IMR-90 (cell line): ENCODE results near the gene DUSP2. TPM values are rescaled to one million over a fixed set of nuclear protein-coding genes. Genes with fewer than 3 reads are reported as not detected.

ENCODE experiments used
- ATAC-seq: fragments of 200-7000 bp; cut with Tn5 transposase; 2 replicates; pipeline ENCODE4 v1.9.1; 2020; ENCODE audit warnings: low read depth, mild to moderate bottlenecking, moderate library complexity
- BruUV-seq: library from RNA; stranded (reverse); fragments of 400-500 nt; replicated peaks from 2 replicates; lab custom pipeline; 2021; lab: Mats Ljungman, UMichigan
- CTCF ChIA-PET: fragments of 300-600 bp; formaldehyde crosslinking; extraction: SDS; loops from one replicate; lab custom pipeline; 2021; ENCODE audit warnings: antibody characterized with exemption; lab: Yijun Ruan, JAX
- POLR2A ChIA-PET: fragments of 300-600 bp; sonication (Branson Sonifier 250); formaldehyde crosslinking; loops from one replicate; lab custom pipeline; 2022; ENCODE audit warnings: antibody characterized with exemption; ENCODE audit not compliant: unreplicated experiment; lab: Charles Lee
- DNase-seq: peaks from one replicate; pipeline ENCODE4 v3.0.0; 2013
- H2AFZ ChIP-seq: replicated peaks from 2 replicates; pipeline ENCODE3; 2013; ENCODE audit warnings: low read length, mild to moderate bottlenecking; ENCODE audit not compliant: poor library complexity
- H2AK5ac ChIP-seq: 2 replicates; pipeline ENCODE4 v1.6.1; 2013; ENCODE audit warnings: low read depth, low read length, inconsistent platforms
- H2AK9ac ChIP-seq: replicated peaks from 2 replicates; pipeline ENCODE3; 2013; ENCODE audit warnings: mild to moderate bottlenecking, low read depth, low read length, moderate library complexity; ENCODE audit not compliant: poor library complexity
- H2BK120ac ChIP-seq: 2 replicates; pipeline ENCODE4 v1.6.1; 2013; ENCODE audit warnings: low read depth, low read length, inconsistent platforms
- H2BK15ac ChIP-seq: 3 replicates; pipeline ENCODE4 v1.6.1; 2013; ENCODE audit warnings: low read depth, low read length, inconsistent platforms
- H2BK20ac ChIP-seq: 2 replicates; pipeline ENCODE4 v1.6.1; 2013; ENCODE audit warnings: low read depth, mild to moderate bottlenecking, inconsistent platforms, low read length, moderate library complexity
- H2BK5ac ChIP-seq: 2 replicates; pipeline ENCODE4 v1.6.1; 2013; ENCODE audit warnings: mild to moderate bottlenecking, low read depth, low read length, inconsistent platforms; ENCODE audit not compliant: poor library complexity, severe bottlenecking
- H3K14ac ChIP-seq: replicated peaks from 2 replicates; pipeline ENCODE4 v1.6.1; 2013; ENCODE audit warnings: low read depth, low read length, inconsistent platforms
- H3K18ac ChIP-seq: 2 replicates; pipeline ENCODE4 v1.6.1; 2013; ENCODE audit warnings: low read depth, low read length, control low read depth
- H3K23ac ChIP-seq: 2 replicates; pipeline ENCODE4 v1.6.1; 2013; ENCODE audit warnings: low read depth, low read length, inconsistent platforms
- H3K27ac ChIP-seq: 2 replicates; pipeline ENCODE4 v1.5.1; 2013; ENCODE audit warnings: mild to moderate bottlenecking, control low read depth, low read length; ENCODE audit not compliant: insufficient read depth
- H3K27me3 ChIP-seq: 2 replicates; pipeline ENCODE4 v1.6.1; 2013; ENCODE audit warnings: low read length; ENCODE audit not compliant: control insufficient read depth, insufficient read depth
- H3K36me3 ChIP-seq: 2 replicates; pipeline ENCODE4 v1.6.1; 2013; ENCODE audit warnings: low read length, mixed read lengths; ENCODE audit not compliant: control insufficient read depth, insufficient read depth
- H3K4ac ChIP-seq: 2 replicates; pipeline ENCODE4 v1.6.1; 2013; ENCODE audit warnings: low read depth, low read length, inconsistent platforms
- H3K4me1 ChIP-seq: 2 replicates; pipeline ENCODE4 v1.6.1; 2013; ENCODE audit warnings: low read length, mixed read lengths; ENCODE audit not compliant: control insufficient read depth, insufficient read depth
- H3K4me2 ChIP-seq: 2 replicates; pipeline ENCODE4 v1.6.1; 2013; ENCODE audit warnings: low read depth, mild to moderate bottlenecking, control low read depth, low read length, moderate library complexity
- H3K4me3 ChIP-seq: 2 replicates; pipeline ENCODE4 v1.5.1; 2013; ENCODE audit warnings: low read depth, mild to moderate bottlenecking, control low read depth, low read length, moderate library complexity; ENCODE audit not compliant: insufficient read depth
- H3K56ac ChIP-seq: 2 replicates; pipeline ENCODE4 v1.6.1; 2013; ENCODE audit warnings: low read length, inconsistent platforms; ENCODE audit not compliant: insufficient read depth; ENCODE audit errors: extremely low read depth
- H3K79me1 ChIP-seq, 2 experiments: 2 replicates each; pipeline ENCODE4 v1.6.1; 2013; ENCODE audit warnings: low read length in 2 of 2, inconsistent platforms in 1 of 2, low read depth in 1 of 2
- H3K9ac ChIP-seq: 2 replicates; pipeline ENCODE4 v1.6.1; 2013; ENCODE audit warnings: low read depth, low read length, control low read depth
- H3K9me1 ChIP-seq: 2 replicates; pipeline ENCODE4 v1.6.1; 2013; ENCODE audit warnings: low read length, inconsistent platforms; ENCODE audit not compliant: insufficient read depth
- H3K9me3 ChIP-seq: 2 replicates; pipeline ENCODE4 v1.6.1; 2013; ENCODE audit warnings: low read length; ENCODE audit not compliant: control insufficient read depth, insufficient read depth
- H4K20me1 ChIP-seq: 2 replicates; pipeline ENCODE4 v1.6.1; 2013; ENCODE audit warnings: low read length, inconsistent platforms; ENCODE audit not compliant: insufficient read depth
- H4K5ac ChIP-seq: 2 replicates; pipeline ENCODE4 v1.6.1; 2013; ENCODE audit warnings: mild to moderate bottlenecking, low read depth, low read length, control low read depth
- H4K8ac ChIP-seq, 2 experiments: 2 replicates each; pipeline ENCODE4 v1.6.1; 2013; ENCODE audit warnings: low read depth in 2 of 2, low read length in 2 of 2, control low read depth in 1 of 2, inconsistent platforms in 1 of 2
- H4K91ac ChIP-seq: 2 replicates; pipeline ENCODE4 v1.6.1; 2013; ENCODE audit warnings: low read depth, low read length, inconsistent platforms; ENCODE audit not compliant: insufficient read depth
- CEBPB ChIP-seq: IDR thresholded peaks from 2 replicates; pipeline ENCODE4 v1.6.1; 2012; ENCODE audit warnings: low read depth, low read length, improper control_type of control experiment
- CHD1 ChIP-seq: IDR thresholded peaks from 2 replicates; pipeline ENCODE4 v1.6.1; 2012; ENCODE audit warnings: low read depth, low read length, improper control_type of control experiment
- FOS ChIP-seq: fragments of 150-350 bp; IDR thresholded peaks from 2 replicates; pipeline ENCODE4 v1.6.1; 2016; ENCODE audit warnings: low read depth, low read length
- MAZ ChIP-seq: IDR thresholded peaks from 2 replicates; pipeline ENCODE4 v1.6.1; 2012; ENCODE audit warnings: low read depth, mild to moderate bottlenecking, low read length, improper control_type of control experiment, moderate library complexity, borderline replicate concordance
- MXI1 ChIP-seq: IDR thresholded peaks from 2 replicates; pipeline ENCODE4 v1.6.1; 2012; ENCODE audit warnings: low read depth, mild to moderate bottlenecking, low read length, moderate library complexity, borderline replicate concordance
- NFE2L2 ChIP-seq: fragments of 150-350 bp; IDR thresholded peaks from 2 replicates; pipeline ENCODE4 v1.6.1; 2016; ENCODE audit warnings: low read depth, mild to moderate bottlenecking, low read length
- RAD21 ChIP-seq: IDR thresholded peaks from 2 replicates; pipeline ENCODE4 v1.6.1; 2012; ENCODE audit warnings: low read length, improper control_type of control experiment
- RCOR1 ChIP-seq: IDR thresholded peaks from 2 replicates; pipeline ENCODE4 v1.6.1; 2012; ENCODE audit warnings: mild to moderate bottlenecking, low read length, improper control_type of control experiment; ENCODE audit not compliant: insufficient replicate concordance
- RFX5 ChIP-seq: IDR thresholded peaks from 2 replicates; pipeline ENCODE4 v1.8.0; 2012; ENCODE audit warnings: low read depth, mild to moderate bottlenecking, low read length, moderate library complexity
- SMC3 ChIP-seq: fragments of 150-350 bp; IDR thresholded peaks from 2 replicates; pipeline ENCODE4 v1.6.1; 2016; ENCODE audit warnings: low read depth, mild to moderate bottlenecking, antibody characterized with exemption, low read length, moderate library complexity
- WGBS, 2 experiments: methylation state at CpG; one replicate each; pipeline versions ENCODE4 v1.1.5 to v1.1.7; 2013; ENCODE audit warnings: missing lambda C conversion rate in 2 of 2; ENCODE audit not compliant: insufficient read length in 1 of 2; ENCODE audit errors: extremely low coverage in 2 of 2; 5-methylcytosine and 5-hydroxymethylcytosine counted together
- dilution Hi-C: fragments of 300-500 bp; cut with HindIII; formaldehyde crosslinking; loops from one replicate; pipeline ENCODE4 v1.14.3; 2018; ENCODE audit warnings: low sequenced_read_pairs; ENCODE audit not compliant: unreplicated experiment
- in situ Hi-C: fragments of 300-500 bp; cut with MboI; formaldehyde crosslinking; loops from 3 replicates; pipeline ENCODE4 v1.14.3; 2019; ENCODE audit warnings: low sequenced_read_pairs, inconsistent platforms, mixed read lengths
- intact Hi-C: fragments of 100-400 bp; cut with micrococcal nuclease; formaldehyde crosslinking; loops from 2 replicates; pipeline ENCODE4 v1.10.0; 2022
- polyA plus RNA-seq, 3 experiments: library from polyadenylated mRNA; depleted of rRNA; stranded (reverse); fragments of >200 nt; gene quantifications; 2 replicates each; pipeline ENCODE4 v1.2.3, GENCODE V29; 2012; ENCODE audit warnings: low replicate concordance in 1 of 3
- total RNA-seq: library from RNA; depleted of rRNA; stranded (reverse); fragments of >200 nt; gene quantifications from 2 replicates; pipeline ENCODE4 v1.2.3, GENCODE V29; 2012
- TF ChIP-seq, protein P1 (sequence below): fragments of 150-350 bp; IDR thresholded peaks from 2 replicates; pipeline ENCODE4 v1.6.1; 2017; ENCODE audit warnings: mild to moderate bottlenecking, antibody characterized with exemption, low read length, low read depth
- TF ChIP-seq, protein P2 (sequence below): fragments of 150-350 bp; IDR thresholded peaks from 2 replicates; pipeline ENCODE4 v1.6.1; 2016; ENCODE audit warnings: low read depth, mild to moderate bottlenecking, low read length, moderate library complexity, borderline replicate concordance
- TF ChIP-seq, protein P3 (sequence below): conservative IDR thresholded peaks from 2 replicates; pipeline ENCODE4 v1.5.1; 2012; ENCODE audit warnings: mild to moderate bottlenecking, low read depth, low read length, improper control_type of control experiment

The DUSP2 gene
- total and polyA plus RNA-seq, 2 of the 4 experiments (the other 2 are of a cell fraction), result 1.8 to 3.8 TPM

DNA sequence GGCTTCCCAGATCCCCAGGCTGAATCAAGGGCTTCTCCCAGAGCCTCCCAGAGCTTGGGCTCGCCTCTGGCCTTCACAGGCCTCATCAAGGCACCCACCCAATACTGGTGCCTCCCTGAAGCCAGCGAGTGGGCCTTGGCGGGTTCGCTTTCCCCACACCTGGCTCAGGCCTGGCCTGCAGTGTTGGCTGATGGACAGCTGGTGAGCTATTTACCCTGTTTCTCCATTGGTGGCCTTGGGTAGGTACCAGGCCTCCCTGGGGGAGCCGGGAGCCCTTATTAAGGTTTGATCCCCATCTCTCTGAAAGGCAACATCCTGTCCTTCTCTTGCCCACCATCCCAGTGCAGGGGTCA lies 18.2 kb upstream of the DUSP2 start:
- in situ Hi-C loops, result no loop called here

More for the DNA sequence above, 18.2 kb upstream of the DUSP2 start:
- no peaks in the 10 kb centered on the region for H4K20me1 ChIP-seq
- no peak overlapping the region for H2AFZ ChIP-seq
- peaks cover 7% of the 10 kb centered on the region; the same call in 1 of the 2 replicates for H3K27me3 ChIP-seq
- no peak overlapping the region for H4K91ac ChIP-seq
- DNase-seq (no peak), ATAC-seq (no peak)
- CTCF ChIA-PET, result interaction anchor here (1.5 kb wide), 1 partner anchor 11 kb away, joined by 5 read pairs; no protein-coding TSS in a partner anchor
- no peak overlapping the region for H3K4ac ChIP-seq
- H3K4me3 ChIP-seq, result no peak overlapping the region
- no CpG with 5 or more reads among the region's 5 CpGs for WGBS, 2 experiments
- no peaks in the 10 kb centered on the region for H3K9me1 ChIP-seq
- H3K4me2 ChIP-seq, result no peak overlapping the region
- no peak overlapping the region for H3K18ac ChIP-seq
- H2BK15ac ChIP-seq, result no peak overlapping the region
- H4K5ac ChIP-seq, result no peak overlapping the region
- no peak overlapping the region for H3K14ac ChIP-seq
- H3K56ac ChIP-seq, result no peak overlapping the region
- no peak overlapping the region for H4K8ac ChIP-seq
- no peak overlapping the region for H3K9ac ChIP-seq
- TF ChIP-seq, protein P1, sequence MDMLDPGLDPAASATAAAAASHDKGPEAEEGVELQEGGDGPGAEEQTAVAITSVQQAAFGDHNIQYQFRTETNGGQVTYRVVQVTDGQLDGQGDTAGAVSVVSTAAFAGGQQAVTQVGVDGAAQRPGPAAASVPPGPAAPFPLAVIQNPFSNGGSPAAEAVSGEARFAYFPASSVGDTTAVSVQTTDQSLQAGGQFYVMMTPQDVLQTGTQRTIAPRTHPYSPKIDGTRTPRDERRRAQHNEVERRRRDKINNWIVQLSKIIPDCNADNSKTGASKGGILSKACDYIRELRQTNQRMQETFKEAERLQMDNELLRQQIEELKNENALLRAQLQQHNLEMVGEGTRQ, result no peak
- TF ChIP-seq CHD1 (no peak), CEBPB (no peak), RCOR1 (no peak), MAZ (no peak), RFX5 (no peak), MXI1 (no peak), NFE2L2 (no peak), SMC3 (no peak), RAD21 (no peak), FOS (no peak)
- TF ChIP-seq, protein P2, sequence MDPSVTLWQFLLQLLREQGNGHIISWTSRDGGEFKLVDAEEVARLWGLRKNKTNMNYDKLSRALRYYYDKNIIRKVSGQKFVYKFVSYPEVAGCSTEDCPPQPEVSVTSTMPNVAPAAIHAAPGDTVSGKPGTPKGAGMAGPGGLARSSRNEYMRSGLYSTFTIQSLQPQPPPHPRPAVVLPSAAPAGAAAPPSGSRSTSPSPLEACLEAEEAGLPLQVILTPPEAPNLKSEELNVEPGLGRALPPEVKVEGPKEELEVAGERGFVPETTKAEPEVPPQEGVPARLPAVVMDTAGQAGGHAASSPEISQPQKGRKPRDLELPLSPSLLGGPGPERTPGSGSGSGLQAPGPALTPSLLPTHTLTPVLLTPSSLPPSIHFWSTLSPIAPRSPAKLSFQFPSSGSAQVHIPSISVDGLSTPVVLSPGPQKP, result no peak
- TF ChIP-seq, protein P3, sequence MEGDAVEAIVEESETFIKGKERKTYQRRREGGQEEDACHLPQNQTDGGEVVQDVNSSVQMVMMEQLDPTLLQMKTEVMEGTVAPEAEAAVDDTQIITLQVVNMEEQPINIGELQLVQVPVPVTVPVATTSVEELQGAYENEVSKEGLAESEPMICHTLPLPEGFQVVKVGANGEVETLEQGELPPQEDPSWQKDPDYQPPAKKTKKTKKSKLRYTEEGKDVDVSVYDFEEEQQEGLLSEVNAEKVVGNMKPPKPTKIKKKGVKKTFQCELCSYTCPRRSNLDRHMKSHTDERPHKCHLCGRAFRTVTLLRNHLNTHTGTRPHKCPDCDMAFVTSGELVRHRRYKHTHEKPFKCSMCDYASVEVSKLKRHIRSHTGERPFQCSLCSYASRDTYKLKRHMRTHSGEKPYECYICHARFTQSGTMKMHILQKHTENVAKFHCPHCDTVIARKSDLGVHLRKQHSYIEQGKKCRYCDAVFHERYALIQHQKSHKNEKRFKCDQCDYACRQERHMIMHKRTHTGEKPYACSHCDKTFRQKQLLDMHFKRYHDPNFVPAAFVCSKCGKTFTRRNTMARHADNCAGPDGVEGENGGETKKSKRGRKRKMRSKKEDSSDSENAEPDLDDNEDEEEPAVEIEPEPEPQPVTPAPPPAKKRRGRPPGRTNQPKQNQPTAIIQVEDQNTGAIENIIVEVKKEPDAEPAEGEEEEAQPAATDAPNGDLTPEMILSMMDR, result no peak
- H3K36me3 ChIP-seq, result no peaks in the 10 kb centered on the region
- H2BK20ac ChIP-seq, result no peak overlapping the region
- no peak overlapping the region for H2BK5ac ChIP-seq
- no peak overlapping the region for H3K23ac ChIP-seq
- no peak overlapping the region for H3K27ac ChIP-seq
- H2BK120ac ChIP-seq, result no peak overlapping the region
- H2AK9ac ChIP-seq, result no peak overlapping the region
- H3K9me3 ChIP-seq, result no peaks in the 10 kb centered on the region
- no peaks in the 10 kb centered on the region for H3K4me1 ChIP-seq
- intact Hi-C loops, result no loop called here
- dilution Hi-C loops, result no loop called here
- no peaks in the 10 kb centered on the region for H3K79me1 ChIP-seq
- POLR2A ChIA-PET, result no interaction called here
- BruUV-seq, result no TSS peak
- no peak overlapping the region for H2AK5ac ChIP-seq
